Panc1 (cell line): ENCODE measurements around the gene NFATC4.

ENCODE experiments used
- POLR2AphosphoS5 ChIP-seq: IDR thresholded peaks from 2 replicates; pipeline ENCODE4 v1.6.1; 2012; ENCODE audit warnings: mild to moderate bottlenecking, low read depth, low read length, moderate library complexity
- SIN3A ChIP-seq: IDR thresholded peaks from 2 replicates; pipeline ENCODE4 v1.6.1; 2012; ENCODE audit warnings: low read depth, mild to moderate bottlenecking, low read length, moderate library complexity, borderline replicate concordance; ENCODE audit not compliant: insufficient read depth
- TCF7L2 ChIP-seq: IDR thresholded peaks from 2 replicates; pipeline ENCODE4 v1.6.1; 2011; ENCODE audit warnings: mild to moderate bottlenecking, low read depth, low read length, inconsistent platforms
- TF ChIP-seq, protein P1 (sequence below): fragments of 450-650 bp; IDR thresholded peaks from 2 replicates; pipeline ENCODE4 v1.5.1; 2017; ENCODE audit warnings: mild to moderate bottlenecking
- TF ChIP-seq, protein P2 (sequence below), 2 experiments: IDR thresholded peaks; 2 replicates each; pipeline ENCODE4 v1.6.1; 2011 to 2012; ENCODE audit warnings: low read depth in 2 of 2, control low read depth in 1 of 2, low read length in 1 of 2, mild to moderate bottlenecking in 1 of 2, moderate library complexity in 1 of 2; ENCODE audit not compliant: insufficient read depth in 1 of 2

DNA sequence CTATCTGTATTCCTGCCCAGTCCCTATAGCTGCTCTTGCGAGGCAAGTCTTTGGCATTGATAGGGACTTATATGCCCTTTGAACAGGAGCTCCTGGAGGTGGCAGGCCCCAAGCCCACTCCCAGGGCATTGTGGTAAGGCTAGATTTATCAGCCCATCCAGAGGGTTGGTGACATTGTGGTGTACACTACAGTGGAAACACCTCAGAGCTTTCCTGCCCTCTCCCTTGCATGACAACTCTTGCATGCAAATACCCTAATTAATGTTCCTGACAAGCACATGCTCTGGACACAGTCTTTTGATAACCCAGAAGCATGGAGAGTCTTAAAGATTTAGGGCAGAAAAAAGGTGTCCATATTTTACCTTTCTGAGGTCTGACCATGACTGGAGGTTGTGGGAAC is 27.4 kb upstream of the NFATC4 start:
- TF ChIP-seq, protein P1, sequence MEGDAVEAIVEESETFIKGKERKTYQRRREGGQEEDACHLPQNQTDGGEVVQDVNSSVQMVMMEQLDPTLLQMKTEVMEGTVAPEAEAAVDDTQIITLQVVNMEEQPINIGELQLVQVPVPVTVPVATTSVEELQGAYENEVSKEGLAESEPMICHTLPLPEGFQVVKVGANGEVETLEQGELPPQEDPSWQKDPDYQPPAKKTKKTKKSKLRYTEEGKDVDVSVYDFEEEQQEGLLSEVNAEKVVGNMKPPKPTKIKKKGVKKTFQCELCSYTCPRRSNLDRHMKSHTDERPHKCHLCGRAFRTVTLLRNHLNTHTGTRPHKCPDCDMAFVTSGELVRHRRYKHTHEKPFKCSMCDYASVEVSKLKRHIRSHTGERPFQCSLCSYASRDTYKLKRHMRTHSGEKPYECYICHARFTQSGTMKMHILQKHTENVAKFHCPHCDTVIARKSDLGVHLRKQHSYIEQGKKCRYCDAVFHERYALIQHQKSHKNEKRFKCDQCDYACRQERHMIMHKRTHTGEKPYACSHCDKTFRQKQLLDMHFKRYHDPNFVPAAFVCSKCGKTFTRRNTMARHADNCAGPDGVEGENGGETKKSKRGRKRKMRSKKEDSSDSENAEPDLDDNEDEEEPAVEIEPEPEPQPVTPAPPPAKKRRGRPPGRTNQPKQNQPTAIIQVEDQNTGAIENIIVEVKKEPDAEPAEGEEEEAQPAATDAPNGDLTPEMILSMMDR, result no peak
- TF ChIP-seq, protein P2, sequence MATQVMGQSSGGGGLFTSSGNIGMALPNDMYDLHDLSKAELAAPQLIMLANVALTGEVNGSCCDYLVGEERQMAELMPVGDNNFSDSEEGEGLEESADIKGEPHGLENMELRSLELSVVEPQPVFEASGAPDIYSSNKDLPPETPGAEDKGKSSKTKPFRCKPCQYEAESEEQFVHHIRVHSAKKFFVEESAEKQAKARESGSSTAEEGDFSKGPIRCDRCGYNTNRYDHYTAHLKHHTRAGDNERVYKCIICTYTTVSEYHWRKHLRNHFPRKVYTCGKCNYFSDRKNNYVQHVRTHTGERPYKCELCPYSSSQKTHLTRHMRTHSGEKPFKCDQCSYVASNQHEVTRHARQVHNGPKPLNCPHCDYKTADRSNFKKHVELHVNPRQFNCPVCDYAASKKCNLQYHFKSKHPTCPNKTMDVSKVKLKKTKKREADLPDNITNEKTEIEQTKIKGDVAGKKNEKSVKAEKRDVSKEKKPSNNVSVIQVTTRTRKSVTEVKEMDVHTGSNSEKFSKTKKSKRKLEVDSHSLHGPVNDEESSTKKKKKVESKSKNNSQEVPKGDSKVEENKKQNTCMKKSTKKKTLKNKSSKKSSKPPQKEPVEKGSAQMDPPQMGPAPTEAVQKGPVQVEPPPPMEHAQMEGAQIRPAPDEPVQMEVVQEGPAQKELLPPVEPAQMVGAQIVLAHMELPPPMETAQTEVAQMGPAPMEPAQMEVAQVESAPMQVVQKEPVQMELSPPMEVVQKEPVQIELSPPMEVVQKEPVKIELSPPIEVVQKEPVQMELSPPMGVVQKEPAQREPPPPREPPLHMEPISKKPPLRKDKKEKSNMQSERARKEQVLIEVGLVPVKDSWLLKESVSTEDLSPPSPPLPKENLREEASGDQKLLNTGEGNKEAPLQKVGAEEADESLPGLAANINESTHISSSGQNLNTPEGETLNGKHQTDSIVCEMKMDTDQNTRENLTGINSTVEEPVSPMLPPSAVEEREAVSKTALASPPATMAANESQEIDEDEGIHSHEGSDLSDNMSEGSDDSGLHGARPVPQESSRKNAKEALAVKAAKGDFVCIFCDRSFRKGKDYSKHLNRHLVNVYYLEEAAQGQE (IDR thresholded peaks at IDR 0.05; ENCODE audit: insufficient read depth in 1 of 2, low read depth in 2 of 2, low read length in 1 of 2), result no peak
- TF ChIP-seq SIN3A, result no peak
- TF ChIP-seq POLR2AphosphoS5, result no peak
- TF ChIP-seq TCF7L2, result no peak
